H1 (cell line): ENCODE data around the gene C3orf62. TPM values are rescaled to one million over a fixed set of nuclear protein-coding genes. Genes with fewer than 3 reads are reported as not detected.

Experiments used
- CTCF ChIA-PET: fragments of 300-600 bp; sonication (Branson Sonifier 250); formaldehyde crosslinking; loops from one replicate; lab custom pipeline; 2021; ENCODE audit not compliant: partially characterized antibody; lab: Charles Lee
- POLR2A ChIA-PET: fragments of 300-600 bp; sonication (Branson Sonifier 250); formaldehyde crosslinking; loops from one replicate; lab custom pipeline; 2021; ENCODE audit warnings: inconsistent platforms; ENCODE audit not compliant: partially characterized antibody; lab: Charles Lee
- DNase-seq, 2 experiments: peaks; one replicate each; pipeline versions ENCODE4 v3.0.0 to v3.0.0-alpha.2; 2010 to 2022; ENCODE audit warnings: low spot score in 2 of 2, low read depth in 1 of 2, mixed read lengths in 1 of 2
- FAIRE-seq: peaks from 2 replicates; lab custom pipeline; 2011; peaks lifted over from hg19 to GRCh38; lab: Jason Lieb, UNC
- H2AFZ ChIP-seq: 2 replicates; pipeline ENCODE4 v1.8.1; 2012; ENCODE audit warnings: low read length, inconsistent platforms
- H2AK5ac ChIP-seq: 2 replicates; pipeline ENCODE4 v1.6.1; 2013; ENCODE audit warnings: low read depth, low read length
- H2BK120ac ChIP-seq: replicated peaks from 2 replicates; pipeline ENCODE3; 2013; ENCODE audit warnings: low read depth, low read length, inconsistent platforms
- H2BK12ac ChIP-seq: 2 replicates; pipeline ENCODE4 v1.6.1; 2013; ENCODE audit warnings: low read depth, low read length
- H2BK15ac ChIP-seq: 2 replicates; pipeline ENCODE4 v1.6.1; 2013; ENCODE audit warnings: low read length
- H2BK20ac ChIP-seq: 2 replicates; pipeline ENCODE4 v1.6.1; 2013; ENCODE audit warnings: low read length
- H2BK5ac ChIP-seq: 2 replicates; pipeline ENCODE4 v1.6.1; 2013; ENCODE audit warnings: low read depth, low read length
- H3K14ac ChIP-seq: 2 replicates; pipeline ENCODE4 v1.6.1; 2013; ENCODE audit warnings: inconsistent platforms; ENCODE audit not compliant: insufficient read length
- H3K18ac ChIP-seq: 2 replicates; pipeline ENCODE4 v1.6.1; 2013; ENCODE audit warnings: low read length; ENCODE audit errors: extremely low read depth
- H3K23ac ChIP-seq: 2 replicates; pipeline ENCODE4 v1.6.1; 2013; ENCODE audit warnings: inconsistent platforms; ENCODE audit not compliant: insufficient read length
- H3K23me2 ChIP-seq: 2 replicates; pipeline ENCODE4 v1.6.1; 2013; ENCODE audit warnings: low read depth, low read length
- H3K27ac ChIP-seq: 2 replicates; pipeline ENCODE4 v1.6.1; 2011; ENCODE audit warnings: low read depth, low read length, inconsistent platforms
- H3K27me3 ChIP-seq, 4 experiments: replicated peaks in 1 of 4; 1 replicate in 1 of 4; 2 replicates in 3 of 4; pipeline versions ENCODE4 v1.6.1 to v1.8.1; 2011 to 2013; ENCODE audit warnings: low read length in 3 of 4, mild to moderate bottlenecking in 3 of 4, inconsistent platforms in 2 of 4, mixed read lengths in 2 of 4, moderate library complexity in 1 of 4; ENCODE audit not compliant: control insufficient read depth in 3 of 4, insufficient read depth in 3 of 4; ENCODE audit errors: extremely low read depth in 1 of 4
- H3K36me3 ChIP-seq, 4 experiments: 2 replicates each; pipeline versions ENCODE4 v1.6.1 to v1.8.1; 2011 to 2013; ENCODE audit warnings: mild to moderate bottlenecking in 4 of 4, low read length in 3 of 4, moderate library complexity in 2 of 4, control low read depth in 1 of 4, inconsistent platforms in 1 of 4; ENCODE audit not compliant: insufficient read depth in 4 of 4, control insufficient read depth in 2 of 4
- H3K4ac ChIP-seq: replicated peaks from 2 replicates; pipeline ENCODE3; 2013; ENCODE audit warnings: low read length, low read depth, mixed read lengths, inconsistent platforms; ENCODE audit not compliant: insufficient read length
- H3K4me1 ChIP-seq, 4 experiments: replicated peaks in 1 of 4; 1 replicate in 1 of 4; 2 replicates in 3 of 4; pipeline versions ENCODE4 v1.6.1 to v1.8.1; 2011 to 2013; ENCODE audit warnings: low read length in 3 of 4, inconsistent platforms in 2 of 4, mixed read lengths in 1 of 4; ENCODE audit not compliant: insufficient read depth in 4 of 4, control insufficient read depth in 3 of 4
- H3K4me2 ChIP-seq, 2 experiments: 2 replicates each; pipeline versions ENCODE4 v1.6.1 to v1.8.1; 2011 to 2013; ENCODE audit warnings: low read depth in 2 of 2, low read length in 2 of 2, control low read depth in 1 of 2, inconsistent platforms in 1 of 2, mild to moderate bottlenecking in 1 of 2; ENCODE audit not compliant: insufficient read depth in 1 of 2
- H3K4me3 ChIP-seq, 4 experiments: fragments of 200-600, 300-600 bp in 1 of 4; sonication (generic), shearing (Covaris generic), sonication (Bioruptor Twin) in 1 of 4; 2 replicates each; pipeline versions ENCODE4 v1.5.1 to v1.8.1; 2011 to 2016; ENCODE audit warnings: low read length in 4 of 4, low read depth in 3 of 4, control low read depth in 2 of 4, inconsistent platforms in 2 of 4, mild to moderate bottlenecking in 2 of 4, mixed read lengths in 1 of 4, moderate library complexity in 1 of 4; ENCODE audit not compliant: insufficient read depth in 2 of 4; ENCODE audit errors: extremely low read depth in 1 of 4
- H3K56ac ChIP-seq: replicated peaks from 2 replicates; pipeline ENCODE3; 2013; ENCODE audit warnings: low read depth, mild to moderate bottlenecking, mixed read lengths, low read length, inconsistent platforms; ENCODE audit not compliant: insufficient read length
- H3K79me1 ChIP-seq: 2 replicates; pipeline ENCODE4 v1.6.1; 2013; ENCODE audit warnings: low read depth, low read length, control low read depth
- H3K79me2 ChIP-seq, 2 experiments: 2 replicates each; pipeline versions ENCODE4 v1.6.1 to v1.8.1; 2012 to 2013; ENCODE audit warnings: low read length in 2 of 2, mild to moderate bottlenecking in 2 of 2, inconsistent platforms in 1 of 2; ENCODE audit not compliant: insufficient read depth in 2 of 2, control insufficient read depth in 1 of 2
- H3K9ac ChIP-seq, 4 experiments: replicated peaks in 1 of 4; 1 replicate in 1 of 4; 2 replicates in 3 of 4; pipeline versions ENCODE4 v1.6.1 to v1.8.1; 2011 to 2013; ENCODE audit warnings: low read depth in 3 of 4, low read length in 3 of 4, control low read depth in 2 of 4, mild to moderate bottlenecking in 2 of 4, moderate library complexity in 2 of 4, inconsistent platforms in 1 of 4; ENCODE audit errors: extremely low read depth in 1 of 4
- H3K9me3 ChIP-seq, 2 experiments: 2 replicates each; pipeline versions ENCODE4 v1.6.1 to v1.8.1; 2012 to 2013; ENCODE audit warnings: mild to moderate bottlenecking in 2 of 2, moderate library complexity in 2 of 2, control low read depth in 1 of 2, inconsistent platforms in 1 of 2, low read depth in 1 of 2, low read length in 1 of 2, mixed read lengths in 1 of 2; ENCODE audit not compliant: insufficient read depth in 2 of 2
- H4K20me1 ChIP-seq, 2 experiments: replicated peaks in 1 of 2; 2 replicates each; pipeline versions ENCODE3 to v1.8.1; 2011 to 2013; ENCODE audit warnings: inconsistent platforms in 2 of 2, low read length in 2 of 2, mild to moderate bottlenecking in 1 of 2; ENCODE audit not compliant: insufficient read depth in 2 of 2, control insufficient read depth in 1 of 2
- H4K5ac ChIP-seq: 2 replicates; pipeline ENCODE4 v1.6.1; 2013; ENCODE audit warnings: low read length, low read depth, mixed read lengths, inconsistent platforms; ENCODE audit not compliant: insufficient read length
- H4K8ac ChIP-seq: 2 replicates; pipeline ENCODE4 v1.8.0; 2013; ENCODE audit warnings: mild to moderate bottlenecking, moderate library complexity, low read length, inconsistent platforms; ENCODE audit not compliant: insufficient read depth; ENCODE audit errors: extremely low read depth
- H4K91ac ChIP-seq: replicated peaks from 2 replicates; pipeline ENCODE3; 2013; ENCODE audit warnings: low read length, mixed read lengths, inconsistent platforms; ENCODE audit not compliant: insufficient read length
- CBX8 ChIP-seq: fragments of 300-800, 300-1000 bp; sonication (generic); IDR thresholded peaks from 2 replicates; pipeline ENCODE4 v1.7.1; 2016; ENCODE audit warnings: low read depth, low read length, borderline replicate concordance
- JUN ChIP-seq: IDR thresholded peaks from 2 replicates; pipeline ENCODE4 v1.6.1; 2011; ENCODE audit warnings: low read depth, mild to moderate bottlenecking, improper control_type of control experiment, low read length
- polyA plus RNA-seq, 7 experiments: library from polyadenylated mRNA; depleted of rRNA in 3 of 7; stranded (reverse) in 5 of 7; unstranded in 2 of 7; fragments of >200 nt in 5 of 7; fragments of 200-250 nt in 2 of 7; gene quantifications; 1 replicate in 5 of 7; 2 replicates in 1 of 7; 4 replicates in 1 of 7; pipeline versions ENCODE4 v1.2.1 to v1.2.3, GENCODE V29; 2011 to 2013; ENCODE audit warnings: missing spikeins in 2 of 7, mixed read lengths in 2 of 7
- total RNA-seq: library from RNA; stranded (reverse); fragmentation: NEBNext Ultra II Directional; extraction: Animal tissue kit (Norgen Biotek cat#: 25700); gene quantifications from 2 replicates; pipeline ENCODE4 v1.2.1, GENCODE V29; 2021

C3orf62 gene
- total and polyA plus RNA-seq, 2 of the 8 experiments (the other 6 are each of a cell fraction or from before 2014, with no cell fraction given), result 1.1 to 3.0 TPM

GRCh38 chr3:49248840-49249227 lies 28.2 kb downstream of the C3orf62 start:
- Histone ChIP-seq H2BK5ac (no peak overlapping the region), H3K9me3 (no peaks in the 10 kb centered on the region), H3K27me3 (no peaks in the 10 kb centered on the region), H3K4me2 (no peak overlapping the region), H3K36me3 (no peaks in the 10 kb centered on the region), H2BK20ac (no peak overlapping the region), H3K79me1 (no peaks in the 10 kb centered on the region), H4K8ac (no peak overlapping the region), H3K27ac (no peak overlapping the region), H2BK12ac (no peak overlapping the region), H3K4me3 (no peak overlapping the region), H4K20me1 (no peaks in the 10 kb centered on the region), H3K56ac (no peak overlapping the region), H2AK5ac (no peak overlapping the region), H3K23ac (no peak overlapping the region), H3K18ac (no peak overlapping the region), H3K4me1 (no peaks in the 10 kb centered on the region), H3K14ac (no peak overlapping the region), H2BK15ac (no peak overlapping the region), H2AFZ (no peak overlapping the region), H3K79me2 (no peaks in the 10 kb centered on the region), H2BK120ac (no peak overlapping the region), H3K4ac (no peak overlapping the region), H4K5ac (no peak overlapping the region), H3K9ac (peak overlapping the region in 1 of 4 experiments; percentile 44; a peak in 1 of 7 replicates), H4K91ac (no peak overlapping the region), H3K23me2 (no peaks in the 10 kb centered on the region)
- no peak for TF ChIP-seq CBX8
- TF ChIP-seq JUN, result no peak
- ChIA-PET POLR2A (interaction anchor here (1.2 kb wide), 1 partner anchor 156 kb away, joined by 3 read pairs; no protein-coding TSS in a partner anchor), CTCF (interaction anchor here (0.7 to 2.0 kb wide), 2 partner anchors 78 to 96 kb away, joined by 4 read pairs; partner anchors contain the start of gene KLHDC8B)
- FAIRE-seq (no peak), DNase-seq (no peak)
